Ishikawa (cell line): ENCODE results near the gene OR2T8.

Source experiments
- CEBPB ChIP-seq: IDR thresholded peaks from 2 replicates; pipeline ENCODE4 v1.6.1; 2012
- CREB1 ChIP-seq: IDR thresholded peaks from 2 replicates; pipeline ENCODE4 v1.6.1; 2012; ENCODE audit warnings: low read depth
- EGR1 ChIP-seq: IDR thresholded peaks from 2 replicates; pipeline ENCODE4 v1.6.1; 2012
- EP300 ChIP-seq: IDR thresholded peaks from 2 replicates; pipeline ENCODE4 v1.6.1; 2012; ENCODE audit warnings: borderline replicate concordance
- FOXM1 ChIP-seq: IDR thresholded peaks from 2 replicates; pipeline ENCODE4 v1.6.1; 2012; ENCODE audit warnings: low read depth, borderline replicate concordance
- NFIC ChIP-seq: IDR thresholded peaks from 2 replicates; pipeline ENCODE4 v1.6.1; 2012
- RAD21 ChIP-seq: IDR thresholded peaks from 2 replicates; pipeline ENCODE4 v1.6.1; 2012; ENCODE audit warnings: low read depth
- TAF1 ChIP-seq: IDR thresholded peaks from 2 replicates; pipeline ENCODE4 v1.6.1; 2012; ENCODE audit warnings: low read depth, mild to moderate bottlenecking
- TCF12 ChIP-seq: IDR thresholded peaks from 2 replicates; pipeline ENCODE4 v1.6.1; 2012; ENCODE audit warnings: low read depth
- TEAD4 ChIP-seq: IDR thresholded peaks from 2 replicates; pipeline ENCODE4 v1.6.1; 2012
- YY1 ChIP-seq: IDR thresholded peaks from 2 replicates; pipeline ENCODE4 v1.6.1; 2012; ENCODE audit warnings: low read depth
- ZBTB7A ChIP-seq: IDR thresholded peaks from 2 replicates; pipeline ENCODE4 v1.6.1; 2012; ENCODE audit warnings: low read depth
- TF ChIP-seq, protein P1 (sequence below): IDR thresholded peaks from 2 replicates; pipeline ENCODE4 v1.6.1; 2012
- TF ChIP-seq, protein P2 (sequence below): IDR thresholded peaks from 2 replicates; pipeline ENCODE4 v1.6.1; 2012; ENCODE audit warnings: low read depth, mild to moderate bottlenecking
- TF ChIP-seq, protein P3 (sequence below): IDR thresholded peaks from 2 replicates; pipeline ENCODE4 v1.6.1; 2012

The OR2T8 gene

DNA sequence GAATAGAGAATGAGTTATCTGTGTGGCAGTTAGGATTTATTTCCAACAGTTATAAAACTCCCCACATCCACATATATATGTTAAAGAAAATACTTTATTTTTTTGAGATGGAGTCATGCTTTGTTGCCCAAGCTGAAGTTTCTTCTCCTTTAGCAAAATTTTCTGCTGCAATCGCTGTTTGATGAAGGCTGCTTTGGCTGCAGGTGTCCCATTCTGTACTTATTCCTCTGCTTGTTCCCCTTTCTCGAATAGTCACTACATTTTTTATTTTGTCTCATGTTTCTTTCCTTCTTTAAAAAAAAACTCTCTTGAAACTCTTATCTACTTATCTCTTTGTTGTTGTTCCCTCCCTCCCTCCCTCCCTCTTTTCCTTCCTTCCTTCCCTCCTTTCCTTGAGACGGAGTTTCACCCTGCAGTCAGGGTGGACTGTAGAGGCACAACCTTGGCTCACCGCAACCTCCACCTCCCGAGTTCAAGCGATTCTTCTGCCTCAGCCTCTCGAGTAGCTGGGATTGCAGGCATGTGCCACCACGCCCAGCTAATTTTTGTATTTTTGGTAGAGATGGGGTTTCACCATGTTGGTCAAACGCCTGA lies 14.0 kb upstream of the OR2T8 start:
- no peak for TF ChIP-seq FOXM1
- no peak for TF ChIP-seq TAF1
- no peak for TF ChIP-seq YY1
- no peak for TF ChIP-seq TCF12
- no peak for TF ChIP-seq CREB1
- TF ChIP-seq, protein P1, sequence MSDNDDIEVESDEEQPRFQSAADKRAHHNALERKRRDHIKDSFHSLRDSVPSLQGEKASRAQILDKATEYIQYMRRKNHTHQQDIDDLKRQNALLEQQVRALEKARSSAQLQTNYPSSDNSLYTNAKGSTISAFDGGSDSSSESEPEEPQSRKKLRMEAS, result no peak
- TF ChIP-seq ZBTB7A, result no peak
- TF ChIP-seq EP300, result no peak
- TF ChIP-seq, protein P2, sequence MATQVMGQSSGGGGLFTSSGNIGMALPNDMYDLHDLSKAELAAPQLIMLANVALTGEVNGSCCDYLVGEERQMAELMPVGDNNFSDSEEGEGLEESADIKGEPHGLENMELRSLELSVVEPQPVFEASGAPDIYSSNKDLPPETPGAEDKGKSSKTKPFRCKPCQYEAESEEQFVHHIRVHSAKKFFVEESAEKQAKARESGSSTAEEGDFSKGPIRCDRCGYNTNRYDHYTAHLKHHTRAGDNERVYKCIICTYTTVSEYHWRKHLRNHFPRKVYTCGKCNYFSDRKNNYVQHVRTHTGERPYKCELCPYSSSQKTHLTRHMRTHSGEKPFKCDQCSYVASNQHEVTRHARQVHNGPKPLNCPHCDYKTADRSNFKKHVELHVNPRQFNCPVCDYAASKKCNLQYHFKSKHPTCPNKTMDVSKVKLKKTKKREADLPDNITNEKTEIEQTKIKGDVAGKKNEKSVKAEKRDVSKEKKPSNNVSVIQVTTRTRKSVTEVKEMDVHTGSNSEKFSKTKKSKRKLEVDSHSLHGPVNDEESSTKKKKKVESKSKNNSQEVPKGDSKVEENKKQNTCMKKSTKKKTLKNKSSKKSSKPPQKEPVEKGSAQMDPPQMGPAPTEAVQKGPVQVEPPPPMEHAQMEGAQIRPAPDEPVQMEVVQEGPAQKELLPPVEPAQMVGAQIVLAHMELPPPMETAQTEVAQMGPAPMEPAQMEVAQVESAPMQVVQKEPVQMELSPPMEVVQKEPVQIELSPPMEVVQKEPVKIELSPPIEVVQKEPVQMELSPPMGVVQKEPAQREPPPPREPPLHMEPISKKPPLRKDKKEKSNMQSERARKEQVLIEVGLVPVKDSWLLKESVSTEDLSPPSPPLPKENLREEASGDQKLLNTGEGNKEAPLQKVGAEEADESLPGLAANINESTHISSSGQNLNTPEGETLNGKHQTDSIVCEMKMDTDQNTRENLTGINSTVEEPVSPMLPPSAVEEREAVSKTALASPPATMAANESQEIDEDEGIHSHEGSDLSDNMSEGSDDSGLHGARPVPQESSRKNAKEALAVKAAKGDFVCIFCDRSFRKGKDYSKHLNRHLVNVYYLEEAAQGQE, result no peak
- no peak for TF ChIP-seq CEBPB
- TF ChIP-seq EGR1, result no peak

DNA sequence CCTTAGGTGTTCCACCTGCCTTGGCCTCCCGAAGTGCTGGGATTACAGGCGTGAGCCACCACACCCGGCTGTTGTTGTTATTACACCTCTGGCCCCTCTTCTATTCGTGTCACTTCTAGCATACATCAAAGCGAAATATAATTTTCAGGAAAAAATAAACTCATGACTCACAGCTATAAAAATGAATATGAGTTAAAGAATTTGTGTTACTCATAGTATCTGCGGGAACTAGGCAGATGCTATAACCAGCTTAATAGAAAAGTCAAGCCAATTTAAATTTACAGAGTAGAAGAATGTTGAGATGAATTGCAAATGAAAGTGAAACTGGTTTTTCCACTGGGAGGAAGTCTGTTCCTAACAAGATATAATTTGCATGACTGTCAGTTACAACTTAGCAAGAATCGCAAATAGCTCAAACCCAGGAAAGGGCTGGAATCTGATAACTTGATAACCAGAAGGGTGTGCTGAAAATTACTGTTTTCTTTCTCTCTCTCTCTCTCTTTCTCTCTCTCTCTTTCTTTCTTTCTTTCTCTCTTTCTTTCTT lies 13.5 kb upstream of the OR2T8 start:
- no peak for TF ChIP-seq ZBTB7A
- TF ChIP-seq, protein P3, sequence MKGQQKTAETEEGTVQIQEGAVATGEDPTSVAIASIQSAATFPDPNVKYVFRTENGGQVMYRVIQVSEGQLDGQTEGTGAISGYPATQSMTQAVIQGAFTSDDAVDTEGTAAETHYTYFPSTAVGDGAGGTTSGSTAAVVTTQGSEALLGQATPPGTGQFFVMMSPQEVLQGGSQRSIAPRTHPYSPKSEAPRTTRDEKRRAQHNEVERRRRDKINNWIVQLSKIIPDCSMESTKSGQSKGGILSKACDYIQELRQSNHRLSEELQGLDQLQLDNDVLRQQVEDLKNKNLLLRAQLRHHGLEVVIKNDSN, result no peak
- TF ChIP-seq, protein P2, result no peak
- no peak for TF ChIP-seq YY1
- TF ChIP-seq TCF12, result no peak

DNA sequence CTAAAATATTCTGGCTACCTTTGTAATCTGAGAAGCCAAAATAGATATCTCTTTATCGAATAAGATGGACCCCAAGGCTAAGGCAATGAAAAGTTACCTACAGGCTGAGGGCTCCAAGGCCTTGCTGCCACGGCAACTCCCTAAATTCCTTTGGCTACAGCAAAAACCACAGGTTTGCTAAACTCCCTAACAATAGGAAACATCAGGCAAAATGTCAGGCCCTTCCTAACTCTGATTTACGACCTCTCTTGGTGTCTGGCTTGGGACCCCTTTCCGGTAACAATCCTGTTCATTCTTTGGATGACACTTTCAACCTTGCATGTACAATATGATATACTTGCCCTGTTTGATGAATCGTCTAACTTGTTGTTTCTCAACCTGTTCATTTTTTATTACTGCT lies 11.3 kb upstream of the OR2T8 start:
- TF ChIP-seq EGR1, result no peak
- TF ChIP-seq, protein P2, result no peak
- TF ChIP-seq TEAD4, result no peak
- no peak for TF ChIP-seq TCF12
- no peak for TF ChIP-seq CEBPB
- TF ChIP-seq YY1, result no peak
- TF ChIP-seq ZBTB7A, result no peak
- TF ChIP-seq CREB1, result no peak

DNA sequence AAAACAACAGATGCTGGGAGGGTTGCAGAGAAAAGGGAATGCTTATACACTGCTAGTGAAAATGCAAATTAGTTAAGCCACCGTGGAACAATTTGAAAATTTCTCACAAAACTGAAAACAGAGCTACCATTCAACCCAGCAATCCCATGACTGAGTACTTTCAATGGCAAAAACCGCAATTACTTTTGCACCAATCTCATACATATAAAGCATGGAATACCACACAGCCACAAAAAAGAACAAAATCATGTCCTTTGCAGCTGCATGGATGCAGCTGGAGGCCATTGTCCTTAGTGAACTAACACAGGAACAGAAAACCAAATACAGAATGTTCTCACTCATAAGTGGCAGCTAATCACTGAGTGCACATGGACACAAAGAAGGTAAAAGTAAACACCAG lies 6.3 kb upstream of the OR2T8 start:
- TF ChIP-seq FOXM1, result no peak
- TF ChIP-seq, protein P3, result no peak
- no peak for TF ChIP-seq RAD21
- no peak for TF ChIP-seq TAF1
- no peak for TF ChIP-seq CREB1
- TF ChIP-seq TEAD4, result no peak
- no peak for TF ChIP-seq NFIC
- TF ChIP-seq, protein P1, result no peak
- TF ChIP-seq, protein P2, result no peak
- TF ChIP-seq EGR1, result no peak
